ENCODE data around the gene NOL7.

The NOL7 gene

DNA sequence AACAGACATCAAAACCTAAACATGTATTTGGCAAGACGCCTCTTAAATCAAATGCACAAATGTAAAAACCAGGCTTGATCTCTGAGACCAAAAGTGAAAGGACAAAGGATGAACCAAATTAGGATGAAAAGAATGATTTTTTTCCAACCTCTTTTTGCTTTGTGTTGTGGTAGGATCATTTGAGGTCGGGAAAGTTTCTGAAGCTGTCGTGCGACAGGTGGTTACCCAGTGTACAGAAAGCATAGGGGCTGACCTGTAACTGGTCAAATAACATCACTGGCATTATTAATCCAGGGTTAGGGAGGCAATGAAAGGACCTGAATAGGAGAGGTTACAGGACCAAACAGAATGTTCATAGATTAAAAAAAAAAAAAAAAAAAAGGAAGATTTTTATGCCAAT lies 18.1 kb upstream of the NOL7 start:
- no peak for DNase-seq (ENCODE audit: low read depth)

DNA sequence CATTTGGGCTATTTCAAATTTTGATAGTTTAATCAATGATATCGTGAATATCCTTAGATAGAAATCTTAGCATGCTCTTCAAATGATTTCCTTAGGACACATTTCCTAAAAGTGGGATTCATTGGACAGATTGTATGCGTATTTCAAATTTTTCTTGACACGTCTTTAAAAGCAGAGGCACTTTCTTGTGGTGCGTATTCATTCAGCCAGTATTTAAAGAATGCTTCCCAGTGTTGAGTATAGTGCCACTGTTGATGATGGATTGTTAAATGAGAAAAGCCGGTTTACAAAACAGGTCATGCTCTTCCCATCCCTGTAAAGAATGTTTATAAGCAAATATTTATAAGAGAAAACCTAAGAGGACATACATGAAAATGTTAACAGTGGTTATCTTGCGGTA lies 15.1 kb upstream of the NOL7 start:
- no peak for DNase-seq (ENCODE audit: low read depth)

DNA sequence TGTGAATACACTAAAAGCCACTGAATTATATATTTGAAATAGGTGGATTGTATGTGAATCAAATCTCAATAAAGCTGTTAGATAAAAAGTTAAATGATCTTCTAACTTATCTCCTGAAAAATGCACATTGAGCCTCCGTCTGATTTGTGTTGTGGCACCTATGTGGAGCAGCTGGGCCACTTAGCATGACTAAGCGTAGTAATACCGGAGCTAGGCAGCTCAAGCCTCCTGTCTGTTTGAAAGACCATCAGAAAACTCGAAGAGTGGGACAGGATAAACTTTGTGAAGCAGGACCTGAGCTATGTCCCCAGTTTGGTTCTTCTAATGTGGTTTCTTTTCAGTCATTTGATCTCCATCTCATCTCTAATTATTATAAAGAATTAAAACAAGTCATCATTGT lies 11.0 kb upstream of the NOL7 start:
- no peak for DNase-seq (ENCODE audit: low read depth)

DNA sequence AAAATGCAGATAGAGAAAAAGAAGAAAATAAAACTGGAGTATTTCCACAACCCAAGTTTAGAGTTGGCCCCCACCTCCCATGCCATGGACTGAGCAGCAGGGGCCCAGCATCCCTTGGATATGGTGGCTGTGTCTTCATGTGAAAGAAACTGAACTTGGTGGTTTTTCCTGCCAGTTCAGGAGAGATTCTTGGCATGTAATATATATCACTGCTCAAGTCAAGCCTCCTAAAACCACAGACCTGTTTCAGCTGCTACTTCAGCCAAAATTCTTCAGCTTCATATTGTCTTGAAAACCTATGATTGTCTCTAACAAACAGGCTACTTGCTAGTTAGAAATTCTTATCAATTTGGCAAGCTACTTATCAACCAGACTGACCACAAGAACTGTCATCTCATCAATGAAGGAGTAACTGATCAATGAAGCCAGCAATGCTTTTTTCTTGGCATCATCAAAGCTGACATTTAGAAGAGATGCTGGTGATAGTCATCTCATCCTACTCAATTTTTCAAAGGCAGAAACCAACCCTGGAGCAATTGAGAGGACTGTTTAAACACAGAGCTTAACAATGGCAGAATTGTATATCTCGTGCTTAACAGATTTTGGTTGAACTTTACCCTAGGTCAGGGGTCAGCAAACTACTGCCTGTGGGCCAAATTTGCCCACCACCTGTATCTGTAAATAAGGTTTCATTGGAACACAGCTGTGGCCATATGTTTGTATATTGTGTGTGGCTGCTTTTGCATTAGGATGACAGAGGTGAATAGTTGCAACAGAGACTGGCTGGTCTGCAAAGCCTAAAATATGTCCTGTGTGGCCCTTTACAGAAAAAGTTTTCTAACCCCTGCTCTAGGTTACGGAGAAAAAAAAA lies 10.4 kb upstream of the NOL7 start:
- no peak for DNase-seq (ENCODE audit: low read depth)

DNA sequence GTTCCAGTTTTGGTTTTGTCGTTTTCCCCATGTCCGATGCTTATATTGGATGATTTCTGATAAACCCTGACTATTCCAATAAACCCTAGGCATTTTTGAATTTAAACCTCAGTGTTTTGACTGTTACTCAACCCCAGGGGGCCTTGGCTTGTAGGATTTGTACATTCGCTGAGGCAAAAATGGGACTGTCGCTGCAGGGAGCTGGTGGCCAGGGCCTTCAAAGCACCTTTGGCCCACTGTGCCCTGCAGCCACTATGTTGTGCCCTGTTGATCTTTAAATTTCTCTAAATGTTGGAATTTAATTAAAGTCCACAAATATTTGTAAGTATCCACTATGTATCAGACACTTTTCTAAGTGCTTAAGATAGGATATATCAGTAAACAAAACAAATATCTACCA lies 9.5 kb upstream of the NOL7 start:
- DNase-seq (ENCODE audit: low read depth) = no peak

DNA sequence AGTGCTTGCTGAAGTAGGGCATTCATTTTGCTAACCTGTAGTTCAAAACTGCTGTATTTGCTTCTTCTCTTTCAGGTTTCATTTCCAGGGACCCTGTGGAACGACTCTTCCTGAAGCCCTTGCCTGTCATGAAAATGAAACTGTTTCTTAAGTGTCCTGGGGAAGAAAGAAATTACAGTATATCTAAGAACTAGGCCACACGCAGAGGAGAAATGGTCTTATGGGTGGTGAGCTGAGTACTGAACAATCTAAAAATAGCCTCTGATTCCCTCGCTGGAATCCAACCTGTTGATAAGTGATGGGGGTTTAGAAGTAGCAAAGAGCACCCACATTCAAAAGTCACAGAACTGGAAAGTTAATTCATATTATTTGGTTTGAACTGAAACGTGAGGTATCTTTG lies 3.4 kb upstream of the NOL7 start:
- DNase-seq (ENCODE audit: low read depth) = no peak

DNA sequence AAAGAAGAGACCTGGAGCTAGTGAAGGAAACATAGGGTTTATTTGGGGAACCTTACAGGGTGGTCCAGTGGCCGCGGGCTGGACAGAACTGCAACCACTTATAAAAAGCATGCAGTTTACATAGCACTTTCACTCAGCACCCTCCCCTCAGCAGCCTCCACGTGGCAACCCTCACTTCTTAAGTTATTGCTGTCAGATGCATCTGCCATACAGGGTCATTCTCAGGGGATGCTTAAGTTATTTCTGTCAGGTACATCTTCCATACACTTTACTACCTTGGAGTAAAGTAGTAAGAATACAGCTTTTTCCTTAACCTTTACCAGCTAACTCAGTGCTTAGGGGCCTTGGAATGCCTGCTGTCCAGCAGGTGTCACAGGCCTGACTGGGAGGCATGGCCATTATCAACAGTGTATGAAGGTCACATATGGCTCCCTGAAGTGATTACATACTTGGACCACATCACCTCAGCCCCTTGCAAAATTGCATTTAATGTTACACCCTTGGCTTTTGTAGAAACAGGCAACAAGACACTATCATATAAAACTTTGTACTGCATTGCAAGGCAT lies 2.0 kb upstream of the NOL7 start:
- DNase-seq (ENCODE audit: low read depth) = no peak

DNA sequence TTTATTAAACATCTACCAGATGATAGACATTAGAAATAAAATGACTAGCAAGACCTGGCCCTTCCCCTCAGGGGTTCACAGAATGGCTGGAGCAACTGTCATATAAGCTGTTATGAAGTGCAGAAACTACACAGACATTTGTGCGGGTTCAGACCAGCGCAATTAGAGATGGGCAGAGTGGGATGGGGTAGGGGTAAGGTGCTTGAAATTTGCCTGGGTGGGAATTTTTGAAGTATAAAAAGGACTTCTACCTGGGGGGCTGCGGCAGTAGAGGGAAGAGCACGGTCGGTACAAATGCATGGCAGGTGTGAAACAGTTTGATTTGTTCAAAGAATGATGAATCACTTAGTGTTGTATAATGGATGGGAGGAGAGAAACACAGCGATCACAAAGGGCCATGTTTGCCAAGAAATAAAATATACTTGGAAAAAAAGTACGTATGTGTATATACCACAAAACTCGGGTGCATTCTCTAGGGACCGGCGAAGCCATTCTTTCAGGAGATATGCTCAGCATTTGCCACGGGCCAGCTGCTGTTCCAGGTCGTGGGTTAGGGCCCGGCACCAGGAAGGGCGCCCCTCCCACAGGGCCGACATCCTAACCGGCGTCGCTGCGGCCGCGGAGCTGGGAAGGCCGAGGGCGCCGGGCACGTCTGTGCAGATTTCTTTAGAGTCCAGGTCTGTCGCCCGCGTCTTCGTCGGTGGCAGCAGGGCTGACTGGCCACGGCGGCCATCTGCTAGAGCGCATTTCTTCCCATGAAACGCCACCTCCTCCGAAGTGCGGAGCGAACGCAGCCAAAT lies 809 bp upstream of the NOL7 start:
- DNase-seq (ENCODE audit: low read depth) = no peak

DNA sequence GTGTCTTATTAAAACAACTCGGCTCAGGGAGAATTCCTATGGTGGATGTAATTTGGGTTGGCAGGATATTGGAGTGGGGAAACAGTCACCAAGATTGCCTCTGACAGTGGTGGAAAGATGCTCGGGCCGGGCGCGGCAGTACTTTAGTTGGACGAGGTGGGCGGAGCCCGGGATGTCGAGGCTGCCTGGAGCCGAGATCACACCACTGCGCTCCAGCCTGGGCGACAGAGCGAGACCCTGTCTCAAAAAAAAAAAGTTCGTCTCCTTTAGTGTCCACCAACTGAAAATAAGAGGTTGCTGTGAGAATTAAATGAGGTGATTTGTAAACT lies 621 bp downstream of the NOL7 start:
- peak; percentile 34 for DNase-seq (ENCODE audit: low read depth)

DNA sequence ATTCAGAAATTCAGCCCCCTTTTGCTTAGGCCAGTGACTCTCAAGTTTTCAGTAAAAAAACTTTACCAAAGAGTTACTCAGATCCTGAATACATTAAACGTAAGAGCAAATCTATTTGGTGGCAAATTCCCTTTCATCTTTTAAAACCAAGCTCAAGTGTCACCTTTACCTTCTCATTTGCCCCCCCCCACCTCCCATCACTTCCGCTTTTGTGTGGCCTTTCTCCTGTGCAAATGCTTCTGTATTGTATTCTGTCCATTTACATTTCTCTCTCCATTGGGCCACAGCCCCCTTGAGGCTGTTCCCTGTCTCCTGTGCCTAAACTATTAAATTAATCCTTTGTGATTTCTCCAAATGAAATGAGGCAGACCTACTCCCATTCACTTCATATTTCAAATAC lies 1.9 kb downstream of the NOL7 start:
- no peak for DNase-seq (ENCODE audit: low read depth)

DNA sequence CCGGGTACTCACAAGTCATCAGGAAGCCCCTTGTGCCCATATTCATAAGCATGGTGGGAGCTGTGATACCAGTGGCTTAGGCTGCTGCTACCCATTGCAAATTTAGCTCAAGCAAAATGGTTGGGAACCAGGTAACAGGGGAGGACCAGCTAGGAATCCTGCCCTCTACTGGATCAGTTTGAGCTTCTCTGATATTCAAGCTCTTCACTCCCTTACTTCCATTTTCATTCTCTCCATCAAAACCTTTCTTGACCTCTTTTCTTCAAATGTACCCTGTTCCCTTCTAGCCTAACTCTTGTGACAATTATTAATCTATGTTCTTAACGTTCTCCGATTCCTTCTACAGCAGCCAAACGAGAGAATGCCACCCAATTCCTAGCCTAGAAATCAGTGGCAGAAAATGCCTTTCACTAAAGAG lies 9.7 kb downstream of the NOL7 start:
- no peak for DNase-seq (ENCODE audit: low read depth)

DNA sequence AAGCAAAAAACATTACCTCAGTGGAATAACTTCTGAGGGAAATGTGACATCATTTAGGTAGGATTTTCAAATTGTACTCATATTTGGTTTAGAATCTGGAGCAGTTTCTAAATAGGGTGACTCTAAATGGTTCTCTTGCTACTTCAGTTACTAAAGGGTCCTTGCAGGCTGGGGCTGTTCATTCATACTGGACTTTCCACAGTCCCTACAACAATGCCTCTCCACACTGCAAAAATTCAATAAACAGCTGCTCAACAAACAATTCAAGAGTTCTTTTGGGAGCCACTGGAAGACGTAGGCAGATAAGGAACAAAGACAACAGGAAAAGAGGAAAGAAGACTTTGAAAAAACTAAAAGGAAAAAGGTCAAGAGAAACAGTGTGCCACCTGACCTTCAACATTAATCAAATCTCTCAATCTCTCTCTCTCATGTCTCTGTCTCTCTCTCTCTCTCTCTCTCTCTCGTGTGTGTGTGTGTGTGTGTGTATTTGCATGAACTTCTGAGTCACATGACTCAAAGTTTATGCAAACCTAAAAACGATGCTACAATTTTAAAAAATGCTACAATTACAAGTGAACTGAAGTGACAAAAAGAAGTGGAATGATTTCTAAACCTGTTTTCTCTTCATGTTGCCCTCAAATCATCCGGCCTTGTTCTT lies 14.5 kb downstream of the NOL7 start:
- no peak for DNase-seq (ENCODE audit: low read depth)

DNA sequence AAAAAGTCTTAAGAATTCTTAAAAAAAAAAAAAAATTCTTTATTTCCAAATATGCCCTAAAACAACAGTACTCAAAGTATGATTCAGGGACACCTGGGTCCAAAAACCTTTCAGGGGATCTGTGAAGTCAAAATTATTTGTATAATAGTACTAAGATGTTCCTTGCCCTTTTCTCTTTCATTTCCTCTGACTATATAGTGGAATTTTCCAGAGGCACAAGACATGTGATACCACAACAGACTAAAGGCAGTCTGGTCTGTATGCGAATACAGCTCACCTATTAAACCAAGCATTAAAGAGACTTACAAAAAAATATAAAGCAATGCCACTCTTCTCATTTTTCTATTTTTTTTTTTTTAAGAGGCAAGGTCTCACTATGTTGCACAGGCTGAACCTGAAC lies 15.4 kb downstream of the NOL7 start:
- no peak for DNase-seq (ENCODE audit: low read depth)

DNA sequence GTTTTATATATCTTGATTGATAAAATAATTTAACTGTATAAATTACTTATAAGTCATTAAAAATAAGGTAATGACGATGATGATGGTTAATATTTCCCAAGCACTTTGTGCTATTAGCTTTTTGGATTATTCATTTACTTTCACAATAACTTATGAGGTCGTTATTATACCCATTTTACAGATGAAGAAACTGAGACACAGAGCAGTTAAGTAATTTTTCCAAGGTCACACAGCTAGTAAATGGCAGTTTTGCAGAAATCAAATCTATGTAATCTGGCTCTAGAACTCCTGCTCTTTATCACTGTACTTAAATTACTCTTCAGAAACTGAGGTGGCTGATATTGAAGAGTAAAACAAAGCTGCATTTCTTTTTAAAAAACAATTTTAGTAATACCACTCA lies 18.2 kb downstream of the NOL7 start:
- DNase-seq (ENCODE audit: low read depth) = no peak

DNA sequence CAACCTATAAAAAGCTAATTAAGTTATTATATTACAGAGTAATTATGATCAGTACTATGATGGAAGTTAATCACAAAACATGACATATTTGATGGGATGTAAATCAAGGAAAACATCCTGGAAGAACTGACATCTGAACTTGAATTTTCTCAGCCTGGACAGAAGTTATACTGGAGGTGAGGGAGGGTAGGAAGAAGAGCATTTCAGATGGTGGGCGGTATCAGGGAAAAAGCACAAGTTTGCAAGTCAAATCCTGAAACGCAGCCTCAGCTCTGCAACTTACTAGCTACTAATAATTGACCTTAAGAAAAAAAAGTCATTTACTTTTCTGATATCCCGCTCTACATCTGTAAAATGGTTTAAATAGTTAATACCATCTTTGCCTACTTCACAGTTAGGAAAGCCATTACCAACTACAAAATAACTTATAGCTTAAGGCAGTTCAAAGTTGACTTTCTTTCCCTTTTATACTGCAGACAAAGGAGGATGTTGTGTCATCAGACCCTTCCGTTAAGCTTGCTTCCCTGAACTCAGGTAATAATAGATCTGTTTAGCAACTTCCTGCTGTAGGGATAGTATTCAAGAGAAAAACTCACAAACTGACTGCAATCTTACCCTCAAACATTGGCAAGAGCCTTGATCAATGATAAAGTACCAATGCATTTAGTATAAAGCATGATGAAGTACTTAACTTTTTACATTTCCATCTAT lies 21.0 kb downstream of the NOL7 start:
- no peak for DNase-seq (ENCODE audit: low read depth)

DNA sequence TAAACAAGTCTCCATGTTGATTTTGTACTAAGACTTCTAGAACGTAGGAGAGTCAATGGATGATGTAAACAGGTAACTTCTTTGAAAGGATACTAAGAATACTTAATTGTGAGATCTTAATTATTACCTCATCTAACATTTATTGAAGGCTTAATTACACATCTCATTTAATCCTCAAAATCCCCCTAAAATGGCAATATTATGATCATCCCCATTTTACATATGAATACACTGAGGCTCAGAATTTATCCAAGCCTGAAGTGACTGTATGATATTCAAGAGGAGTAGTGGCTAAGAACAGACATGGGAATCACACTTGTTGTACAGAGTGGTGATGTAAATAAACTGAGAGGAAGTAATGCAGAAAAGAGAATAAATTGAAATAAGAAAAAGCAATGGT lies 22.9 kb downstream of the NOL7 start:
- no peak for DNase-seq (ENCODE audit: low read depth)

DNA sequence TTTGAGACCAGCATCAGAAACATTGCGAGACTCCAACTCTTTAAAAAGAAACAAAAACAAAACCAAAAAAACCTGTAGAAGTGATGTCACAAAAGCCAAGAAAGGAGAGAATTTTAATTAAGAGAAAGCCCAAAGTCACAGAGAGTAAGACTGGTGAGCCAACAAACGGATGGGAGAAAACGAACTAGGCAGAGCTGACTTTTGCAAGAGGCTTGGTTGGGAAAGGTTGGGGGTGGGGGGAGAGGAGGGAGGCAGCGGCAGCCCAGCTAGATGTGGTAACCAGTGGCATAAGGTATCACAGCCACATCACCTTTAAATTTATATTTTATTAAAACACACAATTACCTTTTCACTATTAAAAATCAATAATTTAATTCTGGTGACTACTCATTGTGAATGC lies 23.5 kb downstream of the NOL7 start:
- DNase-seq (ENCODE audit: low read depth) = no peak

DNA sequence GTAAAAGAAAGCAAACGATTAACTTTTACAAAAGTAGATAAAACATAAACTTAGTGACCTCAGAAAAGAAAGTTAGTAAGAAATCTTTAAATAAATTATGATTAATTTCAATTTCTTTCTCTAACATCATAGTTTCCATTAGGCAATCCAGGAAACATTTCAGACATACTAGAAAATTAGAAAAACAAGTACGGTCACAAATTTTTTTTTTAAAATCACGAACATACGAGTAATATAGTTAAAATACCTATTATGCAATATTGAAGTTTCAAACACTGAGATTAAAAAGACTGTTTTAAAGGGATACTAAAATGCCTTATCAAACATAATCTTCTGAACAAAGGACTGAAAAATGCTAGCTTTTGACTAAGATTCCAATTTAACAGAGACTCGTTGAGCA lies 26.2 kb downstream of the NOL7 start:
- no peak for DNase-seq (ENCODE audit: low read depth)

DNA sequence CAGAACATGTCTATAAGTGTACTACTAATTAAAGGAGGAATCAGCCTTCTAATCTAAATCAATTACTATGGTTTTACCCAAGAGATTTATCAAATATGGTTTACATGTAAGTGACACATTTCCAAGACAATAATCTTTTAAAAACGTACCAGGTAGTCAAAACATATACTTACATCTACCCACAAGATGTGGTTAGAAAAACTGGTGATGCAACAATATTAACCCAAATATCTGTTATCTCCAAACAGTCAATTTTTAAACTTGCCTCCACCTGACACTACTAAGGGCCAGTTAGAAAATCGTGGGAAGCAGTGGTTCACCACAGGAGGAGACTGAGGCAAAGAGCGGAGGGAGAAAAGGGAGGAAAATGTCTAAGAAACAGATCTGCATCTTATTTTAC lies 28.0 kb downstream of the NOL7 start:
- DNase-seq (ENCODE audit: low read depth) = no peak

DNA sequence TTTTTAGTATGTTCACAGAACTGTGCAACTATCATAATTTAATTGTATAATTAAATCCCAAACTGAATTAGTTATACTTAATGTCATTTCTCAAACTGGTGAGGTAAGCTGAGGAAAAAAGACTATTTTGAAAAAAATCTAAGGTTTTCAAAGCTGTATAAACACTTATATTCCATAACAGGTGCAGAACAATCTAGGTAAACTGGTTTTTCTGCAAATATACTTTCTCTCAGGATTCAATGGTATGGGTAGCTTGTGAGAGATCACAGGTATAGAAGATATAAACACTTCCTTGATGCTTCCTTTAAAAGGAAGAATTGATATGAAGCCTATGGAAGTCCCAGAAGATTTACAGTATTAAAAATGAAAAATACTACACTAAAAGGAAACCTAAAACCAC lies 33.7 kb downstream of the NOL7 start:
- no peak for DNase-seq (ENCODE audit: low read depth)

DNA sequence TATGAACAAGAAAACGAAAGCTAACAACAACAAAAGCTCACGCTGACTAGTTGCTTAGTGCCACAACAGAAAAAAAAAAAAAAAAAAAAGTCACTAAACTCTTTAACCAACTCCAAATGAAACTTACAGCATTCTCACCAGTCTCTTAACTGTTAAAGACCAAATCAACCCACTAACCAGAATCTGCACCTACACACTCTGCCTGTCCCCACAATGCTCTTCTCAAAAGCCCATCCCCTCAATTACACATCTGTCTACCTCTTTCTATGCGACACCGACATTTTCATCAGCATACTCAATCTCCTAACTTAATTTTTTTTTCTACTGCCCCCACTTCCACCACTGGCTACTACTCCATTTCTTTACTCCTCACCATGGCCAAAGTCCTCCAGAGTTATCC lies 34.3 kb downstream of the NOL7 start:
- DNase-seq (ENCODE audit: low read depth) = no peak

DNA sequence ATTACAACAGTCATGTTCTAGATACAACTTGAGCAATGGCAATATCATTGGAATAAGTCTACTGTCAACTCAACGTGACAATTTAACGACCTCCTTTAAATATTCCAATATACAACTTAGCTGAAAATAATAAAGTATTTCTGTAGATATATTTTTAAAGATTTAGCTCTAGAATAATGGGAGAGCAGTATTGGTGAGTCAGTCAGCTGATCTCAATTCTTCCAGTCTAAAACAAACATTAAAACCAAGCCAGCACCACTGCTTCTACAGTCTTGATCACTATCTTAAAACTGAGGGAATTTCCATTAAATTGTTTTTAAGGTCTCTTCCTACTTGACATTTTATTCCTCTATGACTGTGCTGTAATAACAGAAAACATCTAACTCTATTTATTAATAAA lies 38.2 kb downstream of the NOL7 start:
- DNase-seq (ENCODE audit: low read depth) = no peak
